Activated T-cell treated with anti-CD3 and anti-CD28 coated beads for 4 hours (primary cell): ENCODE measurements around the gene SBNO2.
"Not testable (repeated sequence)": the region's sequence is repeated elsewhere in the genome, so short reads cannot be mapped to it uniquely, and the experiment has no call there.

ENCODE experiments used
- DNase-seq: peaks from one replicate; pipeline ENCODE4 v3.0.0-alpha.2; 2020

The SBNO2 gene

DNA sequence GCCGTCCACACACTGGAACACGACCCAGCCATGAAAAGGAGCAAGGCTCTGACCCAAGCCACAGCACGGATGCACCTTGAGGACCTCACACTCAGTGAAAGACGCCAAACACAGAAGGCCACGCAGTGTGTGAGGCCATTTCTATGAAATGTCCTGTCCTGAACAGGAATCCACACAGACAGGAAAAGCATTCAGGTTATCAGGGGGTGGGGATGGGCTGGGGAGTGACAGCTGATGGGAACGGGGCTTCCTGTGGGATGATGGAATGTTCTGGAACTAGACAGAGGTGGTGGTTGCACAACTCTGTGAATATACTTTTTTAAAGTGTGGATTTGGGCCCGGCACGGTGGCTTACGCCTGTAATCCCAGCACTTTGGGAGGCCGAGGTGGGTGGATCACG lies 39.6 kb downstream of the SBNO2 start:
- no peak for DNase-seq

GRCh38 chr19:1133471-1133929 lies 40.6 kb downstream of the SBNO2 start:
- DNase-seq = peak; percentile 56

DNA sequence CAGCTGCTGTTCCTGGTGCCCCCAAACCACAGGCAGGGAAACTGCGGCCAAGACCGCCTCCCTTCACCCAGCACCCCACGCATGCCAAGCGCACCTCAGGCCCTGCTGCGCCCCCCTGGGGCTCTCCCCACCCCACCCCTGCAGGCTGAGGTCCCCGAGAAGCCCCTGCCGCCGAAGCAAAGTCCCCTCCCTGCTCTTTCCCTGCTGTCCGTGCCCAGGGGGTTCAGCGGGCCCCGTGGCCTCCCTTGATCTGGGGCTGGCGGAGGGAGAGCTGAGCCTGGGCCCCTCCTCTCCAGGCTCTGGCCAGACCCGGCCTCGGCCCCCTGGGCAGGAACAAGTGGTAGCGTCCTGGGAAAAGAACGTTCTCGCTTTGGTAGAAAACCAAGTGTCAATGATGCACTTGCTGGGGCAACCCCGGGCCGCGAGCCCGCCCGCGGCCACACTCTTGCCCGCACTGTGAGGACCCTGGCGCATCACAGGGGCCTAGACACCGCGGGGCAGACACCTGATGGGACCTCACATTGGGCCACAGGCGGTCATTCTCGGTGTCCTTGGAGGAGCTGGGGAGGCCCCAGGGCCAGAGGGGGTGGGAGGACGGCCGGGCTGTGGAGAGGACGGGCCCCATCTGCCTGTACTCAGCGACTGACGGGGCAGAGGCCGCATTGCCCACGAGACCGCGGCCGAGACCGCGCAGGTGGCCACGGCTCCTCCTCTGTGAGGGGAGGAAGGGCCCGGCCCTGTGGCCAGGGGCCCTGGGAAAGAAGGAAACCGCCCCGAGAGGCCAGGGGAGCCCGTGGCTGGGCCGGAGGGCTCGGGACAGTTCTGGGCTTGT lies 41.3 kb downstream of the SBNO2 start:
- DNase-seq = no peak

GRCh38 chr19:1131718-1132551 lies 42.1 kb downstream of the SBNO2 start:
- peak; percentile 91 for DNase-seq

DNA sequence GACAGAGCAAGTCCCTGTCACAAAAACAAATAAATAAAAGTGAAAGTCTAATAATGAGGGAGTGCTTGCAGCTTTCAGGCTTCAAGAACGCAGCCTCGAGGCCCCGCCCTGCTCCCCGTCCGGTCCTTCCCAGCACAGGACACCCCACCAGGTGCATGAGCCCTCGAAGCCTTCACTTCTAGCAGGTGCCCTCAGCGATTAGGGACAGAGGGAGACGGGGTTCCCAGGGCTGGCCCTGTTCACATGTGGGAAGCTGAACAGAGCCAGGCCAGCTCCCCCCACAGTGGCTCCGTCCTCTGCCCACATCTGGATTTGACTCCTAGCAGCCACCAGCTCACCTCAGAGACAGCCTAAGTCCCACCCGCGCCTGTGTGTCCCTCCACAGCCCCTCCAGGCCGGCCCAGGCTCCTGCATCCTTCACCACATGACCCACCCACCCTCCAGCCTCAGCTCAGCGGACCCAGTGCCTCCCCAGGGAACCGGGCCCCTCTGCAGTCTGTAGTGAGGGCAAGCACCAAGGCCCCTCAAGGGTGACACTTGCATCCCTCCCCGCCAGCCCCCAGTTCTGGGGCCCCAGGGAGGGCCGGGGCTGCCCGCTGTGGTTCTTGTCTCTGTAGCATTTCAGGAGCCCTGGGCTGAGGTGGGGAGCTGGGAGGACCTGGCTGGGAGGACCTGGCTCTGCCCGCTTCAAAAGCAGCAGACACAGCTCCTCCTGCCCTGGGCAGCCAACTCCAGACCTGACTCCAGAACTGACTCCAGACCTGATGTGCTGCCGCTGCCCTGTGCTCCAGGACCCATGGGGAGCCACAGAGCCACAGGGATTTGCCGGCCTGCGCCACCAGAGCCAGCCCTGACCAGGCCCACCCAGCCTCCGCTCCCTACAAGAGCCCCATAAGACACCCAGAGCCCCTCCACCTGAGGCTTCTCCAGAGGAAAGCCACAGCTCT lies 43.0 kb downstream of the SBNO2 start:
- peak; percentile 31 for DNase-seq

DNA sequence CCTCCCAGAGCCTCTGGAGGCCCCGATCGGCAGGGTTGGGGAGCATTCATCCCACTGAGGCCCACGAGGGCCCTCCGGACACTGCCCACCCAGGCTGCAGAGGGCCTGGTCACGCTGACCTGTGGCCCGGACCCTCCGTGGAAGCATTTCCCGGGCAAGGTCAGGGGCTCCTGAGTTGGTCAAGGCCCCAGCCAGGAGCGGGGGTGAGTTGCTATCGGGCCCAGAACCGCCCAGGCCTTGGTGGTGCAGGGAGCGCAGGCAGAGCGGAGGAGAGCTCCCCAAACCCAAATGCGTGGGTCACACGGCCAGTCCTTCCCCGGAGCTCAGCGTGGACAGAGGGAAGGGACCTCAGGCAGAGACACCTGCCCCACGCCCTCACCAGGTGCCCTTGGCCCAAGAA lies 44.5 kb downstream of the SBNO2 start:
- no peak for DNase-seq

DNA sequence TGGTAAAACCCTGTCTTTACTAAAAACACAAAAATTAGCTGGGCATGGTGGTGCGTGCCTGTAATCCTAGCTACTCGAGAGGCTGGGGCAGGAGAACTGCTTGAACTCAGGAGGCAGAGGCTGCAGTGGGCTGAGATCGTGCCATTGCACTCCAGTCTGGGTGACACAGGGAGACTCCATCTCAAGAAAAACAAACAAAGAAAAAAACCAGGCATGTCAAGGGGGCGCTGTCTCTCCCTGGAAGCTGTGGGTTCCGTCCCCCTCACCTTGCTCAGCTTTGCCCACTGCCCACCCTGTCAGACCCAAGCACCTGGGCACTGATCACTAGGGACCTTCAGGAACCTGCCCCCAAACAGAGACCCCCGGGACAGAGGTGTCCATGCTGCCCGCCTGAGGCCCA lies 45.0 kb downstream of the SBNO2 start:
- not testable (repeated sequence) for DNase-seq

GRCh38 chr19:1128106-1128505 lies 46.0 kb downstream of the SBNO2 start:
- DNase-seq = no peak

- DNase-seq = no peak
These were observed 46.9 kb downstream of the SBNO2 start for GRCh38 chr19:1126984-1127760.

DNA sequence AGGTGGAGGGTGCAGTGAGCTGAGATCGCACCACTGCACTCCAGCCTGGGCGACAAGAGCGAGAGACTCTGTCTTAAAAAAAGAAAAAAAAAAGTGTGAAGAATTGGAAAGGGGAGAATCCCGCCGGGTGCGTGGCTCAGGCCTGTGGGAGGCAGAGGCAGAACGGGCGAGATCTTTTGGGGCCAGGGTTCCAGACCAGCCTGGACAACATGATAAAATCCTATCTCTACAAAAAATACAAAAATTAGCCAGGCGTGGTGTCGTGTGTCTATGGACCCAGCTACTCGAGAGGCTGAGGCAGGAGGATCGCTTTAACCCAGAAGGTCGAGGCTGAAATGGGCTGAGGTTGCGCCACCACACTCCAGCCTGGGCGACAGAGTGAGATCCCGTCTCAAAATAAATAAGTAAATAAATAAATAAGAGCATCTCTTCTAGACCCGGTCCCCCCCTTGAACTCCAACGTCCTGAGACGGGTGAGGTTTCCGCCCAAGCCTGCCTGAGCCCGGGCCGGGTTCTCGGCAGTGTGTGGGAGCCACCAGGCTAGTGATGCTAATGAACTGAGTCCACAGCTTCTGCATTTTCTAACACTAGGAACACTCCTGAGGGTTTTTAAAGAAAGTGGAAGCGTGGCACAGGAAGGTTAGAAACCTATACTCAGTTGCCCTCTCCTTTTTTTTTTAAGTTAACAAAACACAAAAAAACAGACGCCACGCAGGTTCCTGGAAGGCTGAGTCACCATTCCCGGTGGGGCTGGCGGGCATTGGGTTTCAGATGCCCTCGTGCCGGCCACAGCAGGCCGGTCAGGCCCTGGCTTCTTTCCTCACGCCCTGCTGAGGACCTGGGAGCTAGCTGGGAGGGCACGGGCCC lies 48.2 kb downstream of the SBNO2 start:
- DNase-seq = no peak

GRCh38 chr19:1123885-1124677 lies 50.0 kb downstream of the SBNO2 start:
- no peak for DNase-seq

DNA sequence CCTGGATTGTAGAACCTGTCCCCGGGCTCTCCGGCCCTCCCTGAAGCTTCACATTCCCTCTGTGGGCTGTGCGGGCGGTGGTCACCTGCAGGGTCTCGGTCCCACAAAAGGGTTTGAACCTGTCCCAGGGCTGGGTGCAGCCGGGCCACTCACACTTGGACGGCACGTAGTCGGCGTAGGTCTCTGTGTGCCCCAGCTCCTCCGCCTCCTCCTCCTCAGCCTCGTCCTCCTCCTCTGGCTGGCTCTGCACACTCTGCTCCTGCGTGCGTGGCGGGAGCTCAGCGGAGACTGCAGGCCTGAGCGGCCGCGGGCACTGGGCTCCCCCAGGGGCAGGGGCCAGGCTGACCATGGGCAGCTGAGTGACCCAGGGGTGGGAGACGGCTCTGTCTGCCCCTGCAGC lies 50.7 kb downstream of the SBNO2 start:
- DNase-seq = no peak

DNA sequence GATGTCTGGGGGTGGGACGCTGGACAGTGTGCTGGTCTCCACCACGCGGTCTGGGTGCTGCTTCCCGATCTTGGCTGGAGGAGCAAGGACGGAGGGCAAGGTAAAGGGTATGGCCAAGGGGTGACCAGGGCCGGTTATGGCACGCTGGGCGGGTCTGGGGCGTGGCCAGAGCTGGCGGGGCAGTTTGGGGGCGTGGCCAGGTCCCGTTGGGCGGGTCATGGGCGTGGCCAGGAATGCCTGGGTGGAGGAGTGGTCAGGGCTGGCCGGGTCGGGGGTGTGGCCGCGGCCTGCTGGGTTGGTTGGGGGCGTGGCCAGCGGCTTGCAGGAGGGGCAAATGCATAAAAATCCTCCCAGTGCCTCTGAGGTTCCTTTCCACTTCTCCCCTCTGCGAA lies 51.1 kb downstream of the SBNO2 start:
- DNase-seq = no peak

DNA sequence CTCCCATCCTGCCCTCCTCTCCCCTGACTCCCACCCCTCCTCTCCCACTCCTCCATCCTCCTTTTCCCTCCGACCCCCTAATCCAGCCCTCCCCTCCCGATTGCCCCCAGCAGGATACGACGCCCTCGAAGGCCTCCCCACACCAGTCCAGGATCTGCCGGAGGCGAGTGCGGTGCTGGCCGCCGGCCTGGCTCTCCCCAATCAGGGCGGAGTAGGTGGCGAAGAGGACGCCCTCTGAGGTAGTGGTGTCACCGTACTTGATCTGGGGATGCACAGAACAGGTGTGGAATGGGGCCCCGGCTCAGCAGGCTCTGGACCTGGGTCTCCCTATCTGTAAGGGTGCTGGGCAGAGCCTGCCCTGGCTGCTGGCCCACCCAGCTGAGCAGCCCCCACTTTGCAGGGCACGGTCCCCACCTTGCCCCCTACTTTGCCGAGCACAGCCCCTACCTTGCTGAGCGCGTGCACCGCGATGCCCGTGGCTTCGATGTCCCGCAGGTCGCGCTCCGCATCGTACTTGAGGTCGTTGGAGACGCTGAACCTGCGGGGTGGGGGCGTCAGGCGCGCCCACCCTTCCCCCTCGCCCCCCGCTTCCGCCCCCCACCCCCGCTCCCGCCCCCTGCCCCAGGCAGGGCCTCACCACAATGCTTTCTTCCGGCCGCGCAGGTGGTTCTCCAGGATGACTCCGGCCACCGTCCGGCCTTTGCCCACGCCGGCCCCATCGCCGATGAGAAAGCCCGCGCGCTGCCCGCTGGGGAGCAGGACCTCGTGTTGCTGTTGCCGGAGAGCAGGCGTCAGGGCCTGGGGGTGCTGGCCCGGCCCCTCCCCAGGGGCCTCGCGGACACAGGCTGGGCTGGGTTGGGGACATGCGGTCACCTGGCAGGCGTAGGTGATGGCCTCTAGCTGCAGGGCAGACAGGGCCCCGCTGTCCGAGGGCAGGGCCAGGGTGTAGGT lies 51.8 kb downstream of the SBNO2 start:
- no peak for DNase-seq

DNA sequence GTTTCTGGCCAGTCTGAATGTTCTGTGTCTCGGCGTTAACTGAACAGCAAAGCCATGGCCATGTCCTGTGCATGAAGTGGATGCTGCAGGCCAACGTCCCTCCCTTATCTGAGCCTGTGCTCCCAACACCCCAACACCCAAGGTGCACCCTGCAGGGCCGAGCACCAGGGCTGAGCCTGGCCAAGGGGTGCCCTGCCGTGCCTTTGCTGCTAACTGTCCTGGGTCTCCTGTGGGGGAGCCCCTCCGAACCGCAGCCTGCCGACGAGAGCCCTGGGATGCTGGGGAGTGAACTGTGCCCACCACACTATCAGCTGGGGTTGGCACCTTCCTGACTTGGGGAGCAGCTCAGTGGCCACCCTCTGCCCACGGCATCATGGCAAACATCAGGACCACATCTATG lies 52.7 kb downstream of the SBNO2 start:
- DNase-seq = no peak

- DNase-seq = no peak
These were observed 54.4 kb downstream of the SBNO2 start for GRCh38 chr19:1119475-1120217.

DNA sequence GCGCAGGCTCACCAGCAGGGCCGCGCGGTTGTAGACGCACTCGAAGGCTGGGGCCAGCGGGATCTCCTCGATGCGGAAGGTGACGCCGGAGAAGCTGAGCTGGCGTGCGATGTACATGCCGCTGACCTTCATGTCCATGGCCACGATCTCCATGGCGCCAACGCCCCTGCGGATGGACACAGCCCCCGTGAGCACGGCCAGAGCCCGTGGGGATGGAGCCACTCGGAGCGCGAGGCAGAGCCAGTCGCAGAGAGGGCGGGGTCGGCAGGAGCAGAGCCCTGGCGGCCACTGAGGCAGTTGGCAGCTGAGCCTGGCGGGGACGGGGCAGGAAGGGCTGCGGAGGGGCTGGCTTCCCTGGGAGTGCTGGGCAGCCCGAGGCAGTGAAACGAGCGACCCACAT lies 55.1 kb downstream of the SBNO2 start:
- no peak for DNase-seq

DNA sequence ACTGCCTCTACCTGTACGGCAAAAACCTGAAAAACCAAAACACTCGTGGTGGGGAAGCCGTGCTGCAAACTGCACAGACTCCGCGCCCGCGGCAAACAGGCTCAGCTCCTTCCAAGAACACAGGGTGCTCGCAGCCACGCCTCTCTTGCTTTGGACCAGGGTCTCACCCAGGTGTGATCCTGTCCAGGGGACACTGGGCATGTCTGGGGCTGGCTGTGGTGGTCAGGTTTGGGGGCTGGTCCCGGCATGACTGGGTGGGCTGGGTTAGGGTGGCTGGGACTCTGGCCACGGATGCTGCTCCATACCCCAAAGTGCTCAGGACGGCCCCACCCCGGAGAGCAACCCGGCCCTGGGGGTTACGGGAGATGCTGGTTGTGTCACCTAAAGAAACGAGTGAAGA lies 56.4 kb downstream of the SBNO2 start:
- no peak for DNase-seq
